ENCODE results near the gene CFAP57.

The CFAP57 gene

DNA sequence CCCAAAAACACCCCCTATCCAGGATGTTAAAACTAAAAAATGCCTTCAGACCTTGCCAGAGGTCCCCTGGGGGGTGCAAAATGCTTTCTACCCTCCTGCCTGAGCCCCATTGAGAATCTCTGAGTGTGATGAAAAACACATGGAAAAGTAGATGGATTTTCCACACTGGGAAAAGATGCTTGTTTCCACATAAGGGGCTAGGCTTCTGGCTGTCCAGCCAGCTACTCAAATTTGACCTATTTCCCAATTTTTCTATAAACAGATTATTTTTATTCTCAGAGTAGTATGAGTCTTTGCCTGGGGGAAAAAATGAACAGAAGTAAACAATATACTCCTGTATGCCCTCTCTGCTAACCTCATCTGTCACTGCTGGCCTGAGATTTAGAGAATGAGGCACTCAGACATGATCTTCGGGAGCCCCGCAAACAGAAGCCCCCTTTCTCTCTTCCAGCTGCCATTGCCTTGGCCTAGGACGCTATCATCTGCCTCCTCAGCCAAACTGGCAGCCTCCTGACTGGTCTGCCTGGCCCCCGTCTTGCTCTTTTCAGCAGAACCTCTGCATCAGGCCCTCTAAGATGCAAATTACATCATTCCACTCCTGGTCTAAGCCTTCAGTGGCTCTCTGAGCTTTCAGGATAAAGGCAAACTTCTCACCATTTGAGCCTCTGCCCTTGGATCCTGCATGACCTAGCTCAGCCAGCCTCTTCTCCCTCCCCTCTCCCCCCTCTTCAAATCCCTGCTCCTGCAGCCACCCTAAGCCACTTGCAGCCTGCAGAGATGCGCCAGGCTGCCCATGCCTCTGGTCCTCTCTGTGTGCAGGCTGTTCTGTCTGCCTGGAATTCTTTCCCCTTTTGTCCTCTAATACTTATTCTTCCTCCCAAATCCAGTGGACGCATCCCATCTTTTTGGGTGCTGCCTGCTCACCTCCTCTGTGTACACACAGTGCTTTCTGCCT is 58.0 kb downstream of the CFAP57 start:
- no peak for DNase-seq

DNA sequence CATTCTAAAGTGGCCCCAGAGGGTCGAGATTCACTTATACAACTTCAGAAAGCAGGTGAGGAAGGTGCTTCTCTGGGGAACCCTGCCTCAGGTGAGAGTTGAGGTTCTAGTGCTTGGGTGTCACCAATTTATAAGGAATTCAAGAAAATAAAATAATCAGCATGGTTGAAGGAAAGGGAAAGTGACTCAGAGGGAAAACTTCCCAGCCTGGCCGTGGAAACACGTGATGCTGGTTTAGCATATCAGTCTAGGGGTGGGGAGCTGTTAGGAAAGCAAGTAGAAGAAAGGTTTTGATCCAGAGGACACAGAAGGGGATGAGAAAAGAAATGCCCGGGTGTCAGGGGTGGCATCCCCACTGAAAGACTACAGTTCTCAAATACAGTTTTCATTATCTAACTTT is 59.9 kb downstream of the CFAP57 start:
- no peak for DNase-seq

DNA sequence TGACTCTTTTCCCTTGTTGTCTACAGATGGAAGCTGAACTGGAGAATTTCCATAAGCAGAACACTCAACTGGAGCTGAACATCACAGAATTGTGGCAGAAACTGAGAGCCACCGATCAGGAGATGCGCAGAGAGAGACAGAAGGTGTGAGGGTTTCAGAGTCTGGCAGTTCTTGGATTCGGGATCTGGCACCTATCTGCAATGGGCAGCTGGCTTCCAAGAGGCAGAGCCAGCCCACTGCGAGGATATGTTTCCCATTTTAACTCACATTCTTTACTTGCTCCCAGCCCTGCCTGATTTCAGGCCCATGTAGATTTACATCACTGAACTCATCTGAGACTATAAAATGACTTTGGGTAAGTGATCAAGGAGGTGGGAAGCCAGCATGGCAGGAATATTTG is 60.4 kb downstream of the CFAP57 start:
- DNase-seq: no peak

DNA sequence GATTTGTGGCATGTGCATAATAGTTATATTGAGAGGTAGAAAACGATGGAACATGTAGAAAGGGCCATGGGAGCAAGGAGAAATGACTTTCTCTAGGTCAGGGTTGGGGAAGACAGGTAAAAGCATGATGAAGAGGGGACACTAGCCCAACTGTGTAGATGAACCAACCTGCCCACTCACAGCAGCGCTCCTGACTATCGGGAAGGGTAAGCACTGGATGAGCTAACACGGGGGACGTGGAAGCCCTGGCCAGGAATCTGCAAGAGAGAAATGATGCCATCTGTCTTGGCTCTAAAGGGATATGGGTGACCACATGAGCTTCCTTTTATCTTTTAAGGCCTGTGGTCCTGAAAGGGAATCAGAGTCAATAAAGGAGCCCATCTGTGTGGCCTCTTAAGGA is 61.5 kb downstream of the CFAP57 start:
- no peak for DNase-seq

DNA sequence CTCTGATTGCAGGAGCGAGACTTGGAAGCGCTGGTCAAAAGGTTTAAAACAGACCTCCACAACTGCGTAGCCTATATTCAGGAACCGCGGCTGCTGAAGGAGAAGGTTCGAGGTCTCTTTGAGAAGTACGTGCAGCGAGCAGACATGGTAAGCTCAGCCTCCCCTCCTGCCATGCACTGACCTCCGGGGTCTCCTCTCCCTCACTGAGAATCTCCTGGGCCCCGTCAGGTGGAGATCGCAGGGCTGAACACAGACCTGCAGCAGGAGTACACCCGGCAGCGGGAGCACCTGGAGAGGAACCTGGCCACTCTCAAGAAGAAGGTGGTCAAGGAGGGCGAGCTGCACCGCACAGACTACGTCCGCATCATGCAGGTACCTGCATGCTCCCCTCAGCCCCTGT is 62.1 kb downstream of the CFAP57 start:
- DNase-seq: no peak

DNA sequence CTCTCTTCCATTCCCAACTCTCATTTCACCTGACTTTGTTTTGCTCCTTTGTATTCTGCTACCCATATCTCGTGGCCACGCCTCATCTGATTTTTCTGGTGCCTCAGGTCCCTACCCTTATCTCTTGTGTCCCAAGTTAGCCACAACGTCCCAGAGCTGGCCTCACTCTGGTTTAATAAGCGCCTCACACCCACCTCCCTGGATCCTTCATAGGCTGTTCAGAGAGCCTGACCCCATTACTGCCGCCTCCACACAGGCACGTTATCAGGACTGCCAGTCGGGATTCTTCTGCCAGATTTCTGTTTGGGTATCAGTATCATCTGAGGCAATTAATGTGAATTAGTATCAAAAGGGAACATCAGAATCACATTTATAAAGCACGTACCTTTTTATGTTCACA is 62.9 kb downstream of the CFAP57 start:
- DNase-seq: no peak

DNA sequence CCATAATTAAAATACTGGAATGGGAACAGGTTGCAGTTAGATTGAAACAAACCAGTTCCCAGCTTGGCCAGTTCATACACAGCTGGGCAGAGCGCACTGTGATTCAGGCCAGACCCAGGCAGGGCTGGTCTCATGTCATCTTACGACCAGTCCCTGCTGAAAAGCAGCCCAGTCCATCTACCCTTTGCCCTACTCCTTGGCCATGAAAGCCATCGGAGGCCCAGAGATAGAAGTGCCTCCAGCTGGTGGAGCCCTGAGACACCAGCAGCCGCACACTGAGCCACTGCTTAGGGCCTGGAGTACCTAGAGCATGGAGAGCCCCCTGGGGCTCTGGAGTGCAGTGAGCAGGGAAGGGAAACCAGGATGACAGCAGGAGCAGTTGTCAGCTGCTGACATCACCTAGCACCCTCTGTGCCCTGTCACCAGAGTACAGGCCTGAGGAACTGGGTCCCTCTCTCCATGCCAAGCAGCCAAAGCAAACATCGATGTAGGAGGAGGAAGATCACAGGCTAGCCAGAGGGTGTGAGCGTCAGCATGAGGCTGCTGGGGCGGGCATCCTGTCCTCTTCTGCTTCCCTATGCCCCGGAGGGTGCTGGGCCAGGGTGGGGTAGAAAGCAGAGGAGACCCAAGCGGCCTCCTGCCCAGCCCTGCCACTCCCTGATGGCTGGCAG is 63.5 kb downstream of the CFAP57 start:
- DNase-seq: peak; percentile 84

DNA sequence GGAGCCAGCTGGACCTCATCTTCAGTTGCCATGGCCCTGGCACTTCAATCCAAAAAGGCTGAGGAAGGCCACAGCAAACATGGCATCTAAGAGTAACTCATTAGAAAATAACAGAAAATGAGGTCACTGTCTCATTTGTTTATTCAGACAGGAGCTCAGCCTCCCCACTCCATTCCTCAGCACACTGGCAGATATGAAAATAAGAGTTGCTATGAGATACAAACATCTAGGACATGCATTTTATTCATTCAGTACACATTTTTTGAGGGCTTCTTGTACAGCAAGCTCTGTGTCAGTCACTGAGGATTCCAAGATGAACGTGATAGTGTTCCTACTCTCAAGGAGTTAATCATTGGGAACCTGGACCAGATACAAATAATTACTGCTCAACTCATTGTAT is 65.0 kb downstream of the CFAP57 start:
- DNase-seq: no peak

DNA sequence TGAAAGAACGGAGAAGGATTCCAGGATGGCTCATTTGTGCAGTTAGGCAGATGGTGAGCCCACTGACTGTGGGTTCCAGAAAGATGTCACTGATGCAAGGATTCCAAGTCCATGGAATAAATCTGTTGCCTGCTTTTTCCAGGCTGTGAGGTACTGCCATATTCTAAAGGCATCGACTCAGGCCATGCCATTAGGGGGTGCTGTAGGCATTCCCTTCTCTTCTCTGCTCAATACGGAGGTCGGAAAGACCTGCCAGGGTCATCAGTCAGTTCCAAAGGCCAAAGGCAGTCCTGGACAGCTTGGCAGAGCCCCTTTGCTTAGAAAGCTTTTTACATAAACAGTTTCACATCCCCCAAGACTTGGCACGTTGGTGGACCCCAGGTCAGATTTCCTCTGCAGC is 66.0 kb downstream of the CFAP57 start:
- peak; percentile 82 for DNase-seq

DNA sequence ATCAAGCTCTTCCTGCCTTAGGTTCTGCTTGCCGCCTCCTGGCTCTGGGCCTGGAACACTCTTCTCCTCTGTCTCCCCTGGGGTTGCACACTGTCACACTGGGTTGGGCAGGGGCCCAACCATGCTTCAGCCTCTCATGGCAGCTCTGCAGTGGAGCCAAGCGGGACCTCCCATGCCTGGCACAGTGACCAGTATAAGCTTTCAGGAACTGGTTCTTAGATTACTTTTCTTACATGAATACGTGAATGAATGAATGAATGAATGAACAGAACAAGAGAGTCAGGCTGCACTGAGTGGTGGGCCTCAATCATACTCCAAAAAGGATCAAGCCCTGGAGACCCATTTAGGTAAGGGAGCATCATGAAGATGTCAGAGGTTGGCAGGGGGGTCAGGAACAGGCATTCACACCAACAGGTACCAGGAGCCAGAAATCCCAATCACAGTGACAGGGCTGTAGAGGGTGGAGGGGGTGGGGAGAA is 66.9 kb downstream of the CFAP57 start:
- DNase-seq: no peak

DNA sequence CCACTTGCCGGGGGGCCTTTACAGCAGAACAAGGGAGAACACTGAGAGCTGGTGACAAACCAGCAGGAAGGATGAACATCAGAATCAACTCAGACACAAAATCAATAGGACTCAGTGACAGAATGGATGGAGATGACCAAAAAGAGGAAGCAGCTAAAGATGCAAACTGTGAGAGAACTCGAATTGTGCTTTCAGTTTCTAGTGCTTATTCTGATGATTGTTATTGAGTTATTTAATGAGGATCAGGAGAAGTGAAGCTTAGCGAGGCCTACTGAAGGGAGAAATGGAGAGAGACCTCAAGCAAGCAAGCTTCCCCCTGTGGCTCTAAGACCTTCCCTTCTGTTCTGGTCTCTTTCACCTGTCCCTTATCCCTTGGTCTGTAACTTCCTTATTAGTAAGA is 67.4 kb downstream of the CFAP57 start:
- no peak for DNase-seq

DNA sequence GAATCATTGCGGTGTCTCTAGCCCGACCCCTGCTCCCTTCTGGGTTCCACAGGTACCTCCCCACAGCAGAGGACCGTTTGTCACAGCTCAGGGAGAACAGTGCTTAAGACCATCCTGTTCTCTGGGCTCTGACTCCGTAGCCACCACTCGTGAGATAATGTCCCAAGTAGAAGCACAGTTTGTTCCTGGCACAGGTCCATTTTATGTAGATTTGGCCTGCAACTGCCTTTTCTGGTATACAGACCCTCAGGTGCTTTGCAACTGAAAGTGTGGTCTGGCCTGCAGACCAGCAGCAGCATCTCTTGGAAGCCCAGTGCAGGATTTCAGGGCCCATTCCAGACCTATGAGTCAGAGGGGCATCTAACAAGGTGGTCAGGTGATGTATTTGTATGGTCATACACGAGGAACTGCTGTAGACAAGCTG is 69.3 kb downstream of the CFAP57 start:
- DNase-seq: no peak

DNA sequence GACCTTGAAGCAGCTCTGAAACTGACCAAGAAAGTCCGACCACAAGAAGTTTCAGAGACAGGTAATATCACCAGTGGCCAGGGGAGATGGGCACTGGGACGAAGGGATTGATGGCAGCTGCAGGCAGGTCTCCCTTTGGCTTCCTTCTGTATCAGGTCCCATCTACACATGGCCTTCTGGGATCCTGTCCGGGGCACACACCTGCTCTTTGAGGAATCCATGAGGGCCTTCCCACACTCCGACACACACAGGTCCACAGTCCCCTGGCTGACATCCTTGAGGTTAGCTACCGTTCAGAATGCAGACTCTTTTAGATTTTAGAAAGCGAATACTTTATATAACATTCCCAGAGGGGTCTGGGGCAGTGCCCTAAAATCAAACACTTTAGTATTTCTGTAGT is 71.2 kb downstream of the CFAP57 start:
- no peak for DNase-seq

DNA sequence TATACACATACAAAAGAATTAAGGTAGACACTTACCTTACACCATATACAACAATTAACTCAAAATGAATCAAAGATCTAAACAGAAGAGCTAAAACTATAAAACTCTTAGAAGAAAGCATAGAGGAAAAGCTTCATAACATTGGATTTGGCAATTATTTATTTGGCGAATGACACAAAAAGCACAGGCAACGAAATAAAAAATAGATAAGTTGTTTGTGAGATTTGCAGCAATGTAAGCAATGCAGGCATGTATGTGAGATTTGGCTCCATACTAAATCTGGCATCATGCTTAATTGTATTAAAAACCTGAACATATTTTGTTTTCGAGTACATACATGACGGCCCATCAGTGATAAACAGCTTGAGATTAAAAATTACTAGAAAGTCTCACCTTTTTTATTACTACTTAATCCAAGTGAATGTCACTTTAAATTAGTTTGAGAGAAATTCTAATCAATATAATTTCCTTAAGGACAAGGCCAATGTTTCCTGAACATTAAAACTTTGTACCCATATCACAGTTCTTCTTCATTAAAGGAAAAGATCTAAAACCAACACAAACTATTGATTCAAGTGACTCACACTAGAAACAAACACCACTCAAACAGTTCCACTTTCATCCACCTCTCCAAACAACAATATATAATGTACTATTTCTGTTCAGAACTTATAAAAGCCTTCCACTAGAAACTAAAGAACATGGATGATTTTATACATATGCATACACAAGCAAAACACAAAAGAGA is 74.5 kb downstream of the CFAP57 start:
- DNase-seq: no peak

DNA sequence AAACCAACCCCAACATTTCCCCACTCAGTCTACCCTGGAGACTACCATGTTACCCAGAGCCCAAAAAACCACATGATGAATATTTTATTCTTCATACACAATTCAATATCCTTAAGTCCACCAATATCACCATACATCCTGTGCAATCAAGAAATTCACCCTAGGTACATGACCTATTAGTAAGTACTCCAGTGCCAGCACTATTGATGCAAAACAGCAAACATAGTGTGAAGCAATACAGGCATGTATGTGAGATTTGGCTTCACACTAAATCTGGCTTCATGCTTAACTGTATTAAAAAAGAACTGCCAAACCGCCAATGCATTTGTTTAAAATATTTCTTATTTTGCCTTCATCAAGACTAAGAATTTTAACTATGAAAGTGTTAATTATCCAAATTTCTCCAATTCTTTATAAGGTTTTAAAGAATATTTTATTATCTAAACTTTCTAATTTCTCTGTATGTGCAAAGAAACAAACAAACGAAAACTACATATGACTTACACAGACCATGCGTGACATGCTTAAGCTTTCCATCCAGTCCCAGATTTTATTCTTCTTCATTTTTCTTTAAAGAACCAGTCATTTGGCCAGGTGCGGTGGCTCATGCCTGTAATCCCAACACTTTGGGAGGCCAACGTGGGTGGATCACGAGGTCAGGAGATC is 75.3 kb downstream of the CFAP57 start:
- no peak for DNase-seq

DNA sequence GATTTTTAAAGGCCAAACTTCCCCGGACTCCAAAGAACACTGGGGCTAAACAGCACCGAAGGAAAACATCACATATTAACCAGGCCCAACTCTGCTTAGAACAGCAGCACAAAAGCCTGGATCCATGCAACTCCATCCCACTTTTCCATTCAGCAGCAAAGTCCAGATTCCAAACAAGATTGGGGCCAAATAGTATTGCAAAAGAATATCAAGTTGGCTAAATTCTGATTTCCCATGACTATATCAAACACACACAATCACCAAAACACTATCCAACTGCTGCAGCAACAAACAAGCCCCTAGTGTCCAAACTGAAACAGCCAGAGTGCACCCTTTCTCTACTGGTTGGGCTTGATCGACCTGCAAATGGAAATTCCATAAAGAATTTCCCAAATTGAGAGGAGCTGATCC is 78.2 kb downstream of the CFAP57 start:
- no peak for DNase-seq

DNA sequence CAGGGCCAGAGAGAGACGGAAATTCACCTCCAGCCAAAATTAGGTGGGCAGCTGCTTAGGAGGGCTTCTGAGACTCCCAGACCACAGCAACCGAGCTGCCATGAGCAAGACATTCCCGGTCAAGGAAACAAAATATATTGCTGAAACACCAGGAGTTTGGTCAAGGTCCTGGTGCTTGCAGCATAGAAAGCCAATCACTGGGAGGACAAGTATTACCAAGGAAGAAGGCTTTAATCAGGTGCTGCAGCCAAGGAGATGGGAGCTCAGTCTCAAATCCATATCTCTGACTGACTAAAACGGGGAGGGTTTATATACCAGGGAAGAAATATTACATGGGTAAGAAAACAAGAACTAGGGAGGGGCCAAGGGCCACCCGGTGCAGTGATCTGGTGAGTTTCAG is 78.9 kb downstream of the CFAP57 start:
- no peak for DNase-seq

DNA sequence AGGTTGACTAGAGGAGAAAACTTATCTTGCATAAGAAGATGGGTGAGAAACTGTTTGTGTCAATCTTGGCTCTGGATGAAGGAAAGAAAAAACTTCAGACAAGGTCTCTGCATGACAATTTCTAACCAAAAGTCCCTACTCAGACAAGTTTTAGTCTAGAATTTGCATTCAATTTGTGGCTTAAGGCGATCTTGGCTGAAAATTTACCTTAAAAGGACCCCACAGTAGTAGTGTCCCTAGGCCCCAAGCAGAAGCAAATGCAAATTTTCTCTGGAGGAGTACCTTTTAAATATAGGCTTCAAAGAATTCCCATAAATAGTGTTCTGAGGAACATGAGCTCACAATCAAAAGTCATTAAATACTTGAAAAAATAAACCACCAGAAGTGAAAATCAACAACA is 80.1 kb downstream of the CFAP57 start:
- no peak for DNase-seq

DNA sequence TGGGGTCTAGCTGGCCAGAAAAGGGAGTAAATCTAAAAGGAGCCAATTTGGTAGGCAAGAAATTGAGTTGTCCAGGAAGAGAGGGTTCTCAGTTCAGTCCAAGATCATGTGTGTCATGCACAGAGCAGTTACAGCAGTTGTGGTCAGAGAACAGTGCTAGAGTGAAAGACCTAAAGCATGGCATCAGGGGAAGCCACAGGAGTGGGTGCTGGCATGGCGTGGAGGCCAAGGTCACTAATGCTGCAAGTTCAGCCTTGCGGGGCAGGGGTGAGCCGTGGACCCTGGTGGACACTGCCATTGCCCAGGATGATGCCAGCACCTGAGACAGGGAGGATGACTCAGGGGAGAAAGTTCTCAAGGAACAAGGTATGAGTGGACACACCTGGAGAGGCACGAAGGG is 81.0 kb downstream of the CFAP57 start:
- no peak for DNase-seq

DNA sequence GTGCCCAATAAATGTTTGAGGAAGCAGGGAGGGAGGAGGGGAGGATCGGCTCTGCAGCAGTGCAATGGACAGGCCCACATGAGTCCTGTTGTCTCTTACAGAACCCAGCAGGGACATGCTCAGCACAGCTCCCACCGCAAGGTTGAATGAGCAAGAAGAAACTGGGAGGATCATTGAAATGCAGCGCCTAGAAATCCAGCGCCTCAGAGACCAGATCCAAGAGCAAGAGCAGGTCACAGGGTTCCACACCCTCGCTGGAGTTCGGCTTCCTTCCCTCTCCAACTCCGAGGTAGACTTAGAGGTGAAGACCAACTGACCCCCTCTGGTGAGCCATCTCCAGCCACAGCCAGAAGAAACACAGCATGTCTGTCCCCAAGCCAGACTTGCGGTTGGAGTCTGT is 81.7 kb downstream of the CFAP57 start:
- DNase-seq: no peak

DNA sequence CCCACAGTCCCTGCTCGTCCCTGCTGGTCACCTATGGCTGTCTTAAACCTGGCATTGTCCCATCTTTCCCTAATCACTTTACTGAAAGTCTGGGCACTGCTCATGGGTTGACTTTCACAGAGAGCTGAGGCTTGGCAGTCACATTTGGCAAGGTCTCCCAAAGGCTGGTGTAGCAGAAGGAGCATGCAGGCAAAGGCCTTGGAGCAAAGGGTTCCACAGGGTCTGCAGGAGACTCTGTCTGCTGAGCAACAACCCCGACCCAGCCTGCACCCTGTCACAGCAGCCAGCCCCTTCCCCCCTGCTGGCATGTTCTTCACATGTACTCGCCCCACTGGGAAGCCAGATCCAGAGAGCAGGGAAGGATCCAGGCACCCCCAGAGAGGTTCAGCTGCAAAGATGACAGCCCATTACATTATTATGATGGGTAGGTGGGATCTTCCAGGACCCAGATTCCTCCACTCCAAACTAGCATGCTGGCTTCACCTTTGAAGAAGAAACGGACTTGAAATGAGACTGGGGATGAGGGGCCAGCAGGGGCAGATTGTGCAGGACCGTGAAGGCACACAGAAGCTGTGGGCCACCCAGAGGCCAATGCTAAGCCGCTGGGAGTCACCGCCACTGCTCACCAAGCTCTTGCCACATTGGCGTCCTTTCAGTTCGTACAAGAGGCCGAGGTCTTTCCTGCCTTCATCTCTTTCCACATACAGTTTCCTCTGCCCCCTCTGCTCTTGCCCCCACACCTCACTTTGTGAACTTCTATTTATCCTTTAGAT is 83.5 kb downstream of the CFAP57 start:
- DNase-seq: no peak

Measured in NCI-H510A (cell line).